HG03442 (cell line): ENCODE measurements around the gene TMEM163.
"Not testable (repeated sequence)": the region's sequence is repeated elsewhere in the genome, so short reads cannot be mapped to it uniquely, and the experiment has no call there.

ENCODE experiments used
- ATAC-seq: cut with Tn5 transposase; IDR thresholded peaks from one replicate; pipeline ENCODE4 v1.9.1; 2021; ENCODE audit warnings: mild to moderate bottlenecking, moderate library complexity; ENCODE audit not compliant: unreplicated experiment

TMEM163 gene

DNA sequence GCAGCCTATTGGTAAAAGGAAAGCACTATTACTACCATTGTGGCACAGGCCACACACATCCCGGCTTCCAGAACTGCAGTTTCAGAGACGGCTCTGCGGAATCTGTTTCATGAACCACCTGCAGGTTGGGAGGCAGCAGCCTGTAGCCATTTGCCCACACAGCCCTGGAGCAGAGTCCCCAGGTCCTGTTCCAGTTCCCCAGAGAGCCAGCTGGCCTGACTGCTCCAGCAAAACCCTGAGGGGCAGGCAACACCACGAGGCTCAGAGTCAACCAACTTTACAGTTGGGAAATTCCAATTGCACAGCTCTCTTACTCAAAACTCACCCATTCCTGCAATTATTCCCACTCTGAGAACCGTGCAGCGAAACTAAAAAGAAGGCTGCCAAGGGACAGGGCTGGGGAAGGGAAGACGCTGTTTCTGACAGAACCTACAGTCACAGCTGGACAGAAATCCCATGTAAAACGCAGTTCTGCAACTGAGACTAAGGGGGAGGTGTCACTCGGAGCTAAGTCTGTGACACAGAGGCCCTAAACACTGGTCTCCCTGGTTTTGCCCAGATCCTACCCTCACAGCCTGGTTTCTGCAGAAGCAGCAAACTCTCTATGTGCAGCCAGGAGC is 219.4 kb downstream of the TMEM163 start:
- no peak for ATAC-seq

DNA sequence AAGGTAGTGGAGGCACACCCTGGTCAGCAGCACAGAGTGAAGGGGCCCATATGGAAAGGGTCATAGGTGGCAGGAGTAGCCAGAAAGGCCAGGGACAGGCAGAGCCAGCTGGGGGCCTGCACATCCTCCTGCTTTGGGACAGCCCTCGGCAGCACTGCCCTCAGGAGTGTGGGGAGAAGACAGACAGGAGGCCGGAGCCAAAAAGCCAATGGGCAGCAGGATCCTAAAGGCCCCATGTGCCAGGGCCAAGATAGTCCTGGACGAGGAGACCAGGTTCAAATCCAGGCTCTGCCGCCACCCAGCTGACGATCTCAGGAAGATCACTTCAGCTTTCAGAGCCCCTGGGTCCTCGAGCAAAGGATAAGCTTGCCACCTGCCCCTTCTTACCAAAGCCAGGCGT is 220.1 kb downstream of the TMEM163 start:
- ATAC-seq = no peak

DNA sequence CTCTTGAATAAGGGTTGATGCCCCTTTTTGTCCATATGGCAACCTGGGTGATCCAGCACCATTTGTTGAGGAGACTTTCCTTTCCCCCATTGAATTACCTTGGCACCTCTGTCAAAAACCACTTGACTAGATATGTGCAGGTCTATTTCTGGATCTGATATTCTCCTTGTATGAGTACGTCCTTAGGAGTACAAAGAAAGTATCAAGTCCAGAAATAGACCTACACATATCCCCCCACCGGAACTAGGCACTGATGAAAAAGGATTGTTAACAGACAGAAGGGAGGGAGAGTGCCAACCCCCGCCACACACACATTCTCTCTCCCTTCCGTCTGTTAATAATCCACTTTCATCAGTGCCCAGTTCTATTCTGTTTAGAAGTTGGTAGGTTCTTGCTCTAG is 225.0 kb downstream of the TMEM163 start:
- ATAC-seq = no peak

DNA sequence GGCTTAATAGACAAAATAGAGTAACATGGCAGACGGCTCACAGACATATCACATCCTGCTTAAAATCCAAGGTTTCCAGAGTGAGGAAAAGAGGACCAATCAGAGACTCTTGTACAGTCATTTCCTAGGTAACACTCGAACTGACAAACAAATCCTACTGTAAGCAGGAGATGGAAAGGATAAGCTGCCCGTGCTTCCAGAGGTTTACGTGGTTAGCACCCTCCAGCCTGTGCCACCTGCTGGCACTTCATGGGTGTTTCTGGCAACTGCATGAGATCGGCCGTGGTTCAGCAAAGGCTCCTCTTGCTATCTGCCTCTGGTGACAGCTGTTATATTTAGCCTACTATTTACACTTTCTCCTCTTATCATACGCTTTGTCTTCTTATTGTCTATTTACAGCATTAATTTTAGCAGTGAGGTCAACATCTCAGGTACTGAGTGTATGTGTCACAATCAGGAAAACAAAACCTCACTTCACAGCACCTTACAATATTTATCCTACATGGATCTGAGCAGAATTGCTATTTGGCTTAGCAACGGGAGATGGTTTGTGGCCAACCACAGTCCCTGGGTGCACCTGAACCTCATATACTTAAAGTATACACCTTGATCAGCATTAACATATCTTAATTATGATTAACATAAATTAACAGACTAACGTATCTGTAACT is 226.9 kb downstream of the TMEM163 start:
- no peak for ATAC-seq

DNA sequence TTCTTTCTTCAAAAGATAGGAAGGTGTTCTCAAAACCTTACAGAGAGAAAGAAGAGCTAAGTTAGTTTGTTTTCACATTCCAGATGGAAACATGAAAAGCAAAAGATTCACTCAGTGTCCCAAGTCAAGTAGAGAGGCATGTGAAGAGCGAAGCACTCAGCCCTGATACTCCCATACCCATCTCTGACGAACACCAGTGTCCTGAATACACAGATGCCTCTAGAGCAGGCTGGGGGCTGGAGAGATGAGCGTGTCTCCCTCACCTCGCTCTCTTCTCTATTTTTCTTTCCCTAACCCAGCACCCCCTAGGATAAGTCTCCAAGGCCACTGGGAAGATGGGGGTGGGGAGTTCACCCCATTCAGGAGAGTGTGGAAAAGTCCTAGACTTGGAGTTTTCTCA is 227.8 kb downstream of the TMEM163 start:
- ATAC-seq = no peak

DNA sequence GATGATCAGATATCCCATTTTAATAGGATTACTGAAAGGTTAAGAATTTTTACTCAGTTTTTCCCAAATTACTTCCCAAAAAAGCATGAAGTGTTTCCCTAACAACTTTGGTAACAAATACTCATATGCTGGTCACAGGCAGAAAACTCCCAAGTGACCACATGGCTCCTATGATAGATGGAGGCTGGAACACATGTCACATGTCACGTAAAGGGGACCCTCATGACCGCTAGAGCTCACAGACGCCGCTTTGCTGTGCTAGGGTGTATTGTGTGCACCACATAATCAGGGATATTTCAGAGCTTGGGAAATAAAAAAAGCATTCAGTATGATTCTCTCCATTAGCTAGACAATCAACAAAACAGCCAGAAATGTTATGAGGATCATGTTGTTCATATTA is 228.2 kb downstream of the TMEM163 start:
- ATAC-seq = no peak

DNA sequence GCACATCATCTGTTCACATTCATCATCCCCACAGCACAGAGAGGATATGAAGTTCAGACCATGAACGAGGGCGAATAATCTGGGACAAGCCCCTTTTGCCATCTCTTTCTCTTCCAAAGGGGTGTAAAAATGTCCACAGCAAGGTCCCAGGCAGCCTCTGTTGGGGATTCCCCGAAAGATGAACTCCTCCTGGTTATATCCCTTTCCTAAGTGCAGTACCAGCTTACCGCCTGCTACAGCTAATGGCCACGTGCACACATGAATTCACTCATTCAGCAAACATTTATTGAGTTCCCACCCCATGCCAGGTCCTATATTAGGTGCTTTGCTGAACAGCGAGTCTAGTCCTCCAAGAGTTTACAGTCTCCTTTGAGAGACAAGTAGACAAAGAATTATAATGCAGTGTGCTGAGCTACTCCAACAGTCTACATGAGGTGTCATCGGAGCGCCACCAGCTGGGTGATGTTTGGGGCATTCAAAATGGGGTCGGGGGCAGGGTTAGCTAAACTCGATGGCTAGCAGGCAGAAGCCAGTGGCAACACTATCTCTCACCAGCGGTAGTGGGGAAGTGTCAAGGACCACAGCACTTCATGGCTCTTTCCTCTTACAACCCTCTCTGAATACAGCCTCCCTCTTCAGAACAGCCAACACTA is 228.9 kb downstream of the TMEM163 start:
- ATAC-seq = no peak

DNA sequence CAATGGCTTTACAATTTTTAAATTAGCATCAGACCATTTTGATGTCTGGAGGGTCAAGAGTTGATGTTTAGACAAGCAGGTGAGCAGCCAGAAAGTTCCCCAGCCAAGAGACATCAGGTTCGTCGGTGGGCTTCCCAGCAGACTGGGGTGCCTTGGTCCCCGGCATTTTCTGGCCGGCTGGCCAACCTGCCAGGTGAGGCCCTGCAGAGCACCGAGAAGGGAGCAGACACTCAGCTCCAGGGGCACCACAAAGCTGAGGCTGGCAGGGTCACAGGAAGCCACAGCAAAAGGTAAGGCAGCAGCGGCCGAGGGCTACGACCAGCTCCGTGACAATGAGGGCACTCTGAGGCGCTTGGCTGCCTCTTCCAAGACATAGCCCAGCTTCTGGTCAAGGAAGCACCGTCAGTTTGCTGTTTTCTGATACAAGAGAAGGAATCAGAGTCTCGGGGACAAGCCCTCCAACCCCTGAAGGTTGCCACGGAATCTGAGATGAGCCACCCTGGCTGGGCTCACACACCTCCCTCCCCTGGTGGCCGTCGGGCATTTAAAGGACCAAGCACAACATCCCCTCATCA is 235.9 kb downstream of the TMEM163 start:
- ATAC-seq = no peak

DNA sequence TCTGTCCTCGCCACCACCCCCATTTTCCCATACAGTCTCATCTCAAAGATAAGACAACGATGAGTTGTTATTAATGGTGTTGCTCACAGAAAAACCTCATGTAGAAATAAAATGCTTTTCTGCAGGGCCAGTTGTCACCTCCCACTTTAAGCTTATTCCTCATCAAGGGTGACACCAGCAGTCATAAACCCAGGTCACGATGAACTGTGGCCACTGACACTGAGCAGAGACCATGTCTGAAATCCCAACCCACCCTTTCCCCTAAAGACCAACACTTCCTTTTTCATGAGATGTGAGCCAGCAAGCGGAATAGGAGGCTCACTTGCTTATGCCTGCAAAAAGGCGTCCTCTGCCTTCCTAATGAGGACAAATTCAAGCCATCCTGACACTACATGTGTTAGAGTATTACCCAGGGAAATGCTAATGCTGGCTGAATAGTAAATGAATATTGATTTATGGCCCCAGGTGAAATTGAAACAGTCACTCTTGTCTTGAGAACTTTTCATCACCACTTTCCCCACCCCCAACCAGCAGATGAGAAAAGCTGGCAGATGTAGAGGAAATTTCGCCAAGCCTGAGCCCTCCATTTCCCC is 236.6 kb downstream of the TMEM163 start:
- ATAC-seq = no peak

DNA sequence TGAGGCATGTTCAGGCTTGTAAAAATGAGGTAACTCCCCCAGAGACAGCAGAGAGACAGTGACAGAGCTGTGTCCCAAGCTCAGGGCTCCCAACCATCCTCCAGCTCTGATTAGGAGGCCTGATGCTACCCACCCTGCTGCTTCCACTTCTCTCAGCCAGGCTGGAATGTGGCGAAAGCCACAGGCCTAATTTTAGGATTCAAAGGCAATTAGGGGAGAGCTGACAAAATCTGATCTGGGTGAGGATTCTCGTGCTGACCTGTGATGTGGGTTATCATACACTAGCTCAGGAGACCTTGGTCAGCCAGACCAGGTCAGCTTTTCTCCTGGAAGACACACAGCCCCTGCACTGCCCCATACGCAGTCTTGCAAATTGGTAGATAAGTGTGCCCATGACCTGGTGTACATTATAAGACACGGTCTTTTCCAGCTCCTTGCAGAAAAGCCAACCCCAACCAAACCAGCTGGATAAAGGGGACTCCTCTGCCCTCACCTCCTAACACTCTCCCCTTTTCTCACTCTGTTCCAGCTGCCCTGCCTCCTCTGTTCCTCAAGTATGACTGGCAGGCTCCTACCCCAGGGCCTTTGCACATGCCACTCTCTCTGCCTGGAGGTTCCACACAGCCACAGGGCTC is 239.0 kb downstream of the TMEM163 start:
- ATAC-seq = no peak

DNA sequence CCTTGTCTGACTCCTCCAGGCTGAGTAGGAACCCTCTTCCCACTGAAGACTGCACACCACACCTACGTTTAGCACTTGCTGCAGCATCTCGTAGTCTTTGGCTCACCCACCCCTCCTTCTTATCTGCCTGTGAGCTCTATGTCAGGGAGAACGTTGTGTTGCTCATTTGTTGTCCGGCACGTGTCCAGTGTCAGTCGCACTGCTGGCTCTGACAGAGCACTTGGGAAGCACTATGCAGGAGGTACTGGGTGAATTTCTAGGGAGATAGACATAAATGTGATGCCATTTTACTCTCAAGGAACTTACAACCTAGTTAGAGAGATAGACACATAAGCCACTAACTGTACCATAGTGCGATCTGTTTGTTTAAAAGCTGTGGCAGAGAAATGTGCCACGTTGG is 241.8 kb downstream of the TMEM163 start:
- not testable (repeated sequence) for ATAC-seq

DNA sequence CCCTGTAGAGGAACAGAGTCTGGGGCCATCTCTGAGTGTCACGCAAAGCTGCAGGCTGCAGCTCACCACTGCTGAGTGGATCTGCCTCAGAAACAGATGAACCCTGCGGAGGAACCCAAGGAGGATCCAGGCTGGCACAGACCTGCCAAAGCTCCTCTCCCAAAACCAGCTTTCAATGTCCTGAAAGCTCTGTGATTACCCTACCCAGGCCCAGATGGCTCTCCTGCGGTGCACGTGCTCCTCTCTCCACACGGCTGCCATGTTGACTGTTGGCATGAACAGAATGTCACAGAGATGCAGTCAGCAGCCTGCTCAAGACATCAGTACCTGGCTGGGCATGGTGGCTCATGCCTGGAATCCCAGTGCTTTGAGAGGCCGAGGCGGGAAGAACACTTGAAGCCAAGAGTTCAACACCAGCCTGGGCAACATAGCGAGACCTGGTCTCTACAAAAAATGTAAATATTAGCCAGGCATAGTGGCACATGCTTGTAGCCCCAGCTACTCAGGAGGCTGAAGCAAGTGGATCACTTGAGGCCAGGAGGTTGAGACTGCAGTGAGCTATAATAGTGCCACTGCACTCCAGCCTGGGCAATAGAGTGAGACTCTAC is 248.1 kb downstream of the TMEM163 start:
- no peak for ATAC-seq

DNA sequence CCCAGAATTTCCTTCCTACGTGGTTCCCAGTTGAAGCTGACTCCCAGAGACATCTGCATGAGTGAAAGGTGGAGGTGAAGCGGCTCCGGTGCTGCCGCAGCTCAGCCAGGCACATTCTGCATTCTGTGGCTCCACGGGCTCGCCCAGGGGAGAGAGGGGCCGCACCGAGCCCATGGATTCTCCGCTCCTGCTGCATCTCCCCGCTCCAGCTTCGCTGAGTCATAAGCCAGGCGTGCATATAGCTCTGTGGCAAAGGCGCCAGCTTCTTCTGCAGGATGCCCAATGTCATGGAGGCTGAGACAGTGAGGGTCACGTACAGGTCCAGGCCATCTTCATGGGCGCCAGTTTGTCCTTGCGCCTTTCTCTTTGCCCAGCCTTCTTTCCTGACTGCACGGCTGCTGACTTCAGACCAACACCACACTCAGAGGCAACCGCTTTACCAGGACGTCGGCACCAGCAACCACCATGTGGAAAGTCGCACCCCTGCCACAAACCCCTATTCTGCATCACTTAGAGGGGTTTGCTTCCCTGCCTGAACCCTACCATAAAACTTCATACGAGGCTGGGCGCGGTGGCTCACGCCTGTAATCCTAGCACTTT is 249.2 kb downstream of the TMEM163 start:
- no peak for ATAC-seq

DNA sequence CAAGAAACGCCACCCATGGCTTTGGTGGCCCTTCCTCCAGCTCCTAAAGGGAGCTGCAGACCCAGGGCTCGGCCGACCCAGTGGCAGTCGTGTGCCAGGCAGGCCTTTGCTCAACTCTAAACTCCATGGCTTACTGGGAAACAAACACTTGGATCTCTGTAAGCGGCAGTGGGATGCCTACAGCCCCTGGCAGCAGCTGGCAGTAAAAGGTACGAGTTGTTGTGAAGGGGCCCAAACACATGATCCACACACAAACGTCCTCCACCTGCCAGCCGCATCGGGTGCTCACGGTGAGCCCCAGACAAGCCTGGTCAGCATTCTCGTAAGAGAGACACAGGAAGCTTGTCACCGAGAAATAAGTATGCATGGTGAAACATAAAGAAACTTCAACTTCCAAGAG is 250.0 kb downstream of the TMEM163 start:
- no peak for ATAC-seq

DNA sequence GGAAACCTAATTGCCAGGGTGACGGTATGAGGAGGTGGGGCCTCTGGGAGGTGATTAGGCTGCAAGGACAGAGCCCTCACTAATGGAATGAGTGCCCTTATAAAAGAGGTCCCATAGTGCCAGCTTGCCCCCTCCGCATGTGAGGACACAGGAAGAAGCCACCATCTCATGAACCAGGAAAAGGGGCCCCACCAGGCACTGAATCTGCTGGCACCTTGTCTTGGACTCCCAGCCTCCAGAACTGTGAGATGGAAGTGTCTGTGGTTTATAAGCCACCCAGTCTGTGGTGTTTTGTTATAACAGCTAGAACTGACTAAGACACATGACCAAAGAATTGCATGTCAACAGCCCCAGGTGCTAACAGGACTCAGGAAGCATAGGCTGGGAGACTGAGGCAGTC is 250.6 kb downstream of the TMEM163 start:
- ATAC-seq = no peak

DNA sequence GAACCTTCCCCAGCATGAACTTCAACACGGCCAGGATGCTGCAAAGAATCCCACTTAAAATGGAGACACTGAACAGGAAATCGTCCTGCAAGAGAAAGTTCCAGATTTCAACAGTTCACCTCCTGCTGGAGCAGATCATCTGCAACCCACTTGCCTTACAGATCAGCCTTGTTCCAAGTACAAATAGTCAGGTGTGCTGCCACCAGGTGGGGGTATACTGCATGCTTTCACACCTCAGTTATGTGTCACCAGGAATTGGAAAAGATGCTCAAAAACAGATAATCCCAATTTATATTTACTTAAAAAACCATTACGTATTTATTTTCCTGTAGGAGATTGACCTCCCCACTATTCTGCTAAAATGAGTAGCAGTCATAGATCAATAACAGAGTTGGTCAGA is 252.7 kb downstream of the TMEM163 start:
- peak; percentile 49 for ATAC-seq

DNA sequence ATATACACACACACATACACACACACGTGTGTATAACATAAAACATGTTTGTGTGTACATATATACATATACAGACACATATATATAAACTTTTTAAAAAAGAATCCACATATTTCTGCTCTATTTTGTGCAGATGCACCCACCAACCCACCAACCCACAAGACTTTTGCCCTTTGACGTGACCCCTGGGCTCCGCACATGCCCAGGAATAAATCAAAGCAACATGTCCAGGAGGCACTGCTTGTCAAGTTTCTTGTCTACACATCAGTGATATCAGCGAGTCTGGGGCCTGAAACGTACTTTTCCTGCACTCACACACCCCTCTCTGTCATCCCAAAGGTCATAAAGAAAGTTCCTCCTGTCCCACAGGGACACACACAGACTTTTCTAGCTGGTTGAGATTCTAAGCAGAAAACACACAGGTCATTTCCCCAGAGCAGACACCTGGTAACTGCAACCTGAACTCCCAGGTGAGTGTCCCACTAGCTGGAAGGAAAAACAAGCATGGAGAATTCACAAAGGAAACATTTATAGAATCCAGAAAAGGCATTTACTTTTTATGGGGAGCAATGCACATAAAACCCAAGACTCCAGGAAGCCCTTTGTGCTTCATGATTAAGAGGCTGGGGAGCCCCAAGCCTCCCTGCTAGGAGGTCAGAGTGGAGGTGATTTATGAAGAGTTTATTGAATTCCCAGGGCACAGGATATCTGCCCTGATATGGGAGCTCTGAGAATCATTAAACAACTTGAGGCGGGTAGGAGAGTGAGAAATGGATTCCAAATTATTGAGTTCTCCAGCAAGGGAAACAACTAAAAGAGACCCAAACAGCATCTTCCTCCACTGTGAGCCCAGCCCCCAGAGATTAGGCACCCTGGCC is 253.3 kb downstream of the TMEM163 start:
- ATAC-seq = no peak

DNA sequence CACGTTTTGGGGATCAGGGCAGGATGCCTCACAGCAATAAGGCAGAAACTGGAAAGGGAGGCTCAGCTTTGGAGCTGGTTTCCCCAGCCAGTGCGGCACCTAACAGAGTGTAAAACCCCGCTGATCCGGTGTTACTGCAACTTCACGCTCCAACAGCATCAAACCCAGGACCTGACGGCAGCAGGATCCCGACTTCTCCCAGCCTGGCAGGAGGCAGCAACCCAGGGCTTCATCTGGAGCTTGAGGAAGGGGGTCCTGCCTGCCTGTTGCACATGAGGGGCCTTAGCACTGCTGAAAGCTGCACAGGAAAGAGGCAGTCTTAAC is 255.1 kb downstream of the TMEM163 start:
- ATAC-seq = no peak
